MM.1S (cell line): ENCODE measurements around the gene POLR1D.
A peak's percentile ranks its signal among the peaks of the same experiment; 100 is the strongest.

ENCODE experiments used
- DNase-seq: peaks from one replicate; pipeline ENCODE4 v3.0.0-alpha.2; 2015
- H2AFZ ChIP-seq: fragments of 300-600 bp; sonication (generic); 2 replicates; pipeline ENCODE4 v1.6.0; 2016; ENCODE audit warnings: antibody characterized with exemption, low read length
- H3F3A ChIP-seq: fragments of 300-600 bp; sonication (generic); 2 replicates; pipeline ENCODE4 v1.6.1; 2016; ENCODE audit warnings: mild to moderate bottlenecking, antibody characterized with exemption, low read length, moderate library complexity, mixed read lengths; ENCODE audit not compliant: insufficient read depth
- H3K27ac ChIP-seq: fragments of 300-600 bp; sonication (generic); 2 replicates; pipeline ENCODE4 v1.5.1; 2016; ENCODE audit warnings: mild to moderate bottlenecking, low read length
- H3K27me3 ChIP-seq: fragments of 300-600 bp; sonication (generic); replicated peaks from 2 replicates; pipeline ENCODE4 v1.6.0; 2016; ENCODE audit warnings: low read length; ENCODE audit not compliant: insufficient read depth
- H3K36me3 ChIP-seq: fragments of 300-600 bp; sonication (generic); replicated peaks from 2 replicates; pipeline ENCODE4 v1.6.1; 2016; ENCODE audit warnings: mild to moderate bottlenecking, low read length, mixed read lengths; ENCODE audit not compliant: insufficient read depth
- H3K4me1 ChIP-seq: fragments of 300-600 bp; sonication (generic); 2 replicates; pipeline ENCODE4 v1.6.1; 2016; ENCODE audit warnings: low read length, mixed read lengths
- H3K4me2 ChIP-seq: fragments of 300-600 bp; sonication (generic); 2 replicates; pipeline ENCODE4 v1.6.0; 2016; ENCODE audit warnings: low read depth, low read length
- H3K4me3 ChIP-seq: fragments of 300-600 bp; sonication (generic); 2 replicates; pipeline ENCODE4 v1.5.1; 2016; ENCODE audit warnings: low read length, mixed read lengths
- H3K79me2 ChIP-seq: fragments of 300-600 bp; sonication (generic); 2 replicates; pipeline ENCODE4 v1.6.1; 2016; ENCODE audit warnings: mixed run types, low read length, mixed read lengths
- H3K9ac ChIP-seq: fragments of 300-600 bp; sonication (generic); 2 replicates; pipeline ENCODE4 v1.6.1; 2016; ENCODE audit warnings: low read length, mixed read lengths
- H3K9me2 ChIP-seq: fragments of 300-600 bp; sonication (generic); replicated peaks from 2 replicates; pipeline ENCODE4 v1.6.1; 2016; ENCODE audit warnings: mild to moderate bottlenecking, low read length, mixed read lengths; ENCODE audit not compliant: insufficient read depth
- H3K9me3 ChIP-seq: fragments of 300-600 bp; sonication (generic); replicated peaks from 2 replicates; pipeline ENCODE4 v1.6.1; 2016; ENCODE audit warnings: mild to moderate bottlenecking, low read length, mixed read lengths; ENCODE audit not compliant: insufficient read depth
- H4K20me1 ChIP-seq: fragments of 300-600 bp; sonication (generic); 2 replicates; pipeline ENCODE4 v1.6.1; 2016; ENCODE audit warnings: mild to moderate bottlenecking, low read length, moderate library complexity, mixed read lengths; ENCODE audit not compliant: insufficient read depth
- CTCF ChIP-seq: fragments of 300-600 bp; sonication (generic); IDR thresholded peaks from 2 replicates; pipeline ENCODE4 v1.5.1; 2016; ENCODE audit warnings: antibody characterized with exemption, low read length, mixed read lengths
- EZH2 ChIP-seq: fragments of 300-600 bp; sonication (generic); optimal IDR thresholded peaks from 2 replicates; pipeline ENCODE3; 2017; ENCODE audit warnings: low read depth, mild to moderate bottlenecking, antibody characterized with exemption, low read length, mixed read lengths
- EZH2phosphoT487 ChIP-seq: fragments of 300-600 bp; sonication (generic); IDR thresholded peaks from 2 replicates; pipeline ENCODE4 v1.6.1; 2018; ENCODE audit warnings: antibody characterized with exemption, low read length

Gene POLR1D

GRCh38 chr13:27621116-27621365, 651 bp upstream of the POLR1D start:
- Histone ChIP-seq H3K27ac (peak overlapping the region; percentile 96), H2AFZ (peak overlapping the region; percentile 67; the same call in 1 of the 2 replicates), H3K9ac (peak overlapping the region; percentile 90), H4K20me1 (no peaks in the 10 kb centered on the region), H3F3A (peaks cover 7% of the 10 kb centered on the region; the same call in 1 of the 2 replicates), H3K79me2 (peaks cover 83% of the 10 kb centered on the region), H3K36me3 (no peaks in the 10 kb centered on the region), H3K4me2 (peak overlapping the region; percentile 60), H3K4me3 (peak overlapping the region; percentile 77), H3K9me3 (no peaks in the 10 kb centered on the region), H3K9me2 (no peaks in the 10 kb centered on the region), H3K27me3 (no peaks in the 10 kb centered on the region), H3K4me1 (peaks cover 8% of the 10 kb centered on the region; the same call in 1 of the 2 replicates)
- TF ChIP-seq EZH2phosphoT487 (no peak), CTCF (no peak), EZH2 (no peak)
- no peak for DNase-seq

- no peaks in the 10 kb centered on the region for H3K9me2 ChIP-seq
- peak overlapping the region; percentile 84 for H3K9ac ChIP-seq
- H3K4me1 ChIP-seq: peaks cover 8% of the 10 kb centered on the region; the same call in 1 of the 2 replicates
- peak overlapping the region; percentile 85 for H3K4me3 ChIP-seq
- TF ChIP-seq CTCF (no peak), EZH2phosphoT487 (no peak), EZH2 (no peak)
- DNase-seq: no peak
- H3K4me2 ChIP-seq: peak overlapping the region; percentile 59; the same call in 1 of the 2 replicates
- peaks cover 7% of the 10 kb centered on the region; the same call in 1 of the 2 replicates for H3F3A ChIP-seq
- no peaks in the 10 kb centered on the region for H4K20me1 ChIP-seq
- H3K79me2 ChIP-seq: peaks cover 82% of the 10 kb centered on the region
- H3K27me3 ChIP-seq: no peaks in the 10 kb centered on the region
- no peaks in the 10 kb centered on the region for H3K9me3 ChIP-seq
- peak overlapping the region; percentile 32; the same call in 1 of the 2 replicates for H3K27ac ChIP-seq
- H3K36me3 ChIP-seq: no peaks in the 10 kb centered on the region
- peak overlapping the region; percentile 65; the same call in 1 of the 2 replicates for H2AFZ ChIP-seq
These were observed 569 bp downstream of the POLR1D start for GRCh38 chr13:27622102-27622820.

GRCh38 chr13:27622881-27623280, 1.2 kb downstream of the POLR1D start:
- Histone ChIP-seq H3K9ac (no peak overlapping the region), H3K4me1 (peaks cover 8% of the 10 kb centered on the region; the same call in 1 of the 2 replicates), H3K36me3 (no peaks in the 10 kb centered on the region), H3K79me2 (peaks cover 82% of the 10 kb centered on the region), H3F3A (peaks cover 7% of the 10 kb centered on the region; the same call in 1 of the 2 replicates), H3K27ac (no peak overlapping the region), H3K27me3 (no peaks in the 10 kb centered on the region), H3K9me3 (no peaks in the 10 kb centered on the region), H3K4me3 (peak overlapping the region; percentile 85; the same call in 1 of the 2 replicates), H2AFZ (no peak overlapping the region), H3K4me2 (peak overlapping the region; percentile 59; the same call in 1 of the 2 replicates), H3K9me2 (no peaks in the 10 kb centered on the region), H4K20me1 (no peaks in the 10 kb centered on the region)
- no peak for DNase-seq
- no peak for TF ChIP-seq EZH2
- no peak for TF ChIP-seq CTCF
- no peak for TF ChIP-seq EZH2phosphoT487
